ENCODE results near the gene SH3PXD2B. TPM values are rescaled to one million over a fixed set of nuclear protein-coding genes. Genes with fewer than 3 reads are reported as not detected.
"Not testable (repeated sequence)": the region's sequence is repeated elsewhere in the genome, so short reads cannot be mapped to it uniquely, and the experiment has no call there.

The SH3PXD2B gene
- total RNA-seq, 1 donor from 2014 or later: 12.0 TPM

GRCh38 chr5:172377856-172378255 is 76.5 kb downstream of the SH3PXD2B start:
- no peak overlapping the region for H3K27ac ChIP-seq (ENCODE audit: low read depth, low read length)
- H3K4me3 ChIP-seq (ENCODE audit: low read length in 3 of 3): no peak overlapping the region
- H3K27me3 ChIP-seq (ENCODE audit: control insufficient read depth in 3 of 3, insufficient read depth in 3 of 3, low read length in 3 of 3): no peaks in the 10 kb centered on the region
- peaks cover 0 to 6% (median 5%) of the 10 kb centered on the region in 3 donors for H3K4me1 ChIP-seq (ENCODE audit: control insufficient read depth in 3 of 3, insufficient read depth in 3 of 3, low read length in 3 of 3)
- H3K36me3 ChIP-seq (ENCODE audit: control insufficient read depth in 3 of 3, insufficient read depth in 3 of 3, low read length in 3 of 3): peaks cover 0 to 6% (median 0%) of the 10 kb centered on the region in 3 donors
- H3K9me3 ChIP-seq (ENCODE audit: control insufficient read depth in 3 of 3, low read length in 3 of 3): no peaks in the 10 kb centered on the region
- no peak overlapping the region for H3K9ac ChIP-seq (ENCODE audit: low read depth in 1 of 3, low read length in 3 of 3)

- Histone ChIP-seq H3K9me3 (ENCODE audit: control insufficient read depth in 3 of 3, low read length in 3 of 3) (no peaks in the 10 kb centered on the region), H3K9ac (ENCODE audit: low read depth in 1 of 3, low read length in 3 of 3) (no peak overlapping the region), H3K27me3 (ENCODE audit: control insufficient read depth in 3 of 3, insufficient read depth in 3 of 3, low read length in 3 of 3) (no peaks in the 10 kb centered on the region), H3K4me1 (ENCODE audit: control insufficient read depth in 3 of 3, insufficient read depth in 3 of 3, low read length in 3 of 3) (peaks cover 0 to 6% (median 5%) of the 10 kb centered on the region in 3 donors), H3K27ac (ENCODE audit: low read depth, low read length) (no peak overlapping the region), H3K4me3 (ENCODE audit: low read length in 3 of 3) (no peak overlapping the region), H3K36me3 (ENCODE audit: control insufficient read depth in 3 of 3, insufficient read depth in 3 of 3, low read length in 3 of 3) (peaks cover 0 to 6% (median 0%) of the 10 kb centered on the region in 3 donors)
These were observed 76.9 kb downstream of the SH3PXD2B start for GRCh38 chr5:172377438-172377837.

GRCh38 chr5:172374783-172375182 is 79.5 kb downstream of the SH3PXD2B start:
- H3K36me3 ChIP-seq (ENCODE audit: control insufficient read depth in 3 of 3, insufficient read depth in 3 of 3, low read length in 3 of 3): peaks cover 0 to 6% (median 0%) of the 10 kb centered on the region in 3 donors
- H3K9ac ChIP-seq (ENCODE audit: low read depth in 1 of 3, low read length in 3 of 3): no peak overlapping the region
- no peak overlapping the region for H3K4me3 ChIP-seq (ENCODE audit: low read length in 3 of 3)
- peaks cover 0 to 2% (median 0%) of the 10 kb centered on the region in 3 donors for H3K4me1 ChIP-seq (ENCODE audit: control insufficient read depth in 3 of 3, insufficient read depth in 3 of 3, low read length in 3 of 3)
- peaks cover 0 to 3% (median 3%) of the 10 kb centered on the region in 3 donors for H3K9me3 ChIP-seq (ENCODE audit: control insufficient read depth in 3 of 3, low read length in 3 of 3)
- no peak overlapping the region for H3K27ac ChIP-seq (ENCODE audit: low read depth, low read length)
- no peaks in the 10 kb centered on the region for H3K27me3 ChIP-seq (ENCODE audit: control insufficient read depth in 3 of 3, insufficient read depth in 3 of 3, low read length in 3 of 3)

GRCh38 chr5:172373680-172374079 is 80.6 kb downstream of the SH3PXD2B start:
- Histone ChIP-seq H3K9ac (ENCODE audit: low read depth in 1 of 3, low read length in 3 of 3) (no peak overlapping the region), H3K27me3 (ENCODE audit: control insufficient read depth in 3 of 3, insufficient read depth in 3 of 3, low read length in 3 of 3) (no peaks in the 10 kb centered on the region), H3K36me3 (ENCODE audit: control insufficient read depth in 3 of 3, insufficient read depth in 3 of 3, low read length in 3 of 3) (peaks cover 0 to 6% (median 0%) of the 10 kb centered on the region in 3 donors), H3K4me3 (ENCODE audit: low read length in 3 of 3) (no peak overlapping the region), H3K4me1 (ENCODE audit: control insufficient read depth in 3 of 3, insufficient read depth in 3 of 3, low read length in 3 of 3) (no peaks in the 10 kb centered on the region), H3K27ac (ENCODE audit: low read depth, low read length) (no peak overlapping the region), H3K9me3 (ENCODE audit: control insufficient read depth in 3 of 3, low read length in 3 of 3) (peaks cover 0 to 3% (median 3%) of the 10 kb centered on the region in 3 donors)

GRCh38 chr5:172371684-172372083 is 82.6 kb downstream of the SH3PXD2B start:
- H3K9me3 ChIP-seq (ENCODE audit: control insufficient read depth in 3 of 3, low read length in 3 of 3): peaks cover 0 to 3% (median 3%) of the 10 kb centered on the region in 3 donors
- H3K27me3 ChIP-seq (ENCODE audit: control insufficient read depth in 3 of 3, insufficient read depth in 3 of 3, low read length in 3 of 3): no peaks in the 10 kb centered on the region
- H3K27ac ChIP-seq (ENCODE audit: low read depth, low read length): no peak overlapping the region
- H3K4me1 ChIP-seq (ENCODE audit: control insufficient read depth in 3 of 3, insufficient read depth in 3 of 3, low read length in 3 of 3): no peaks in the 10 kb centered on the region
- H3K4me3 ChIP-seq (ENCODE audit: low read length in 3 of 3): no peak overlapping the region
- H3K36me3 ChIP-seq (ENCODE audit: control insufficient read depth in 3 of 3, insufficient read depth in 3 of 3, low read length in 3 of 3): peaks cover 0 to 6% (median 0%) of the 10 kb centered on the region in 3 donors
- H3K9ac ChIP-seq (ENCODE audit: low read depth in 1 of 3, low read length in 3 of 3): no peak overlapping the region

- Histone ChIP-seq H3K4me3 (ENCODE audit: low read length in 3 of 3) (no peak overlapping the region), H3K4me1 (ENCODE audit: control insufficient read depth in 3 of 3, insufficient read depth in 3 of 3, low read length in 3 of 3) (no peaks in the 10 kb centered on the region), H3K9ac (ENCODE audit: low read depth in 1 of 3, low read length in 3 of 3) (no peak overlapping the region), H3K36me3 (ENCODE audit: control insufficient read depth in 3 of 3, insufficient read depth in 3 of 3, low read length in 3 of 3) (no peaks in the 10 kb centered on the region), H3K27me3 (ENCODE audit: control insufficient read depth in 3 of 3, insufficient read depth in 3 of 3, low read length in 3 of 3) (no peaks in the 10 kb centered on the region), H3K27ac (ENCODE audit: low read depth, low read length) (no peak overlapping the region), H3K9me3 (ENCODE audit: control insufficient read depth in 3 of 3, low read length in 3 of 3) (peaks cover 0 to 3% (median 3%) of the 10 kb centered on the region in 3 donors)
These were observed 83.4 kb downstream of the SH3PXD2B start for GRCh38 chr5:172370648-172371545.

- Histone ChIP-seq H3K4me3 (ENCODE audit: low read length in 3 of 3) (no peak overlapping the region), H3K27ac (ENCODE audit: low read depth, low read length) (no peak overlapping the region), H3K4me1 (ENCODE audit: control insufficient read depth in 3 of 3, insufficient read depth in 3 of 3, low read length in 3 of 3) (no peaks in the 10 kb centered on the region), H3K36me3 (ENCODE audit: control insufficient read depth in 3 of 3, insufficient read depth in 3 of 3, low read length in 3 of 3) (no peaks in the 10 kb centered on the region), H3K27me3 (ENCODE audit: control insufficient read depth in 3 of 3, insufficient read depth in 3 of 3, low read length in 3 of 3) (no peaks in the 10 kb centered on the region), H3K9me3 (ENCODE audit: control insufficient read depth in 3 of 3, low read length in 3 of 3) (peaks cover 0 to 3% (median 3%) of the 10 kb centered on the region in 3 donors), H3K9ac (ENCODE audit: low read depth in 1 of 3, low read length in 3 of 3) (no peak overlapping the region)
These were observed 84.1 kb downstream of the SH3PXD2B start for GRCh38 chr5:172370237-172370640.

GRCh38 chr5:172368699-172369098 is 85.6 kb downstream of the SH3PXD2B start:
- not testable (repeated sequence) for H3K27me3 ChIP-seq (ENCODE audit: control insufficient read depth in 3 of 3, insufficient read depth in 3 of 3, low read length in 3 of 3); H3K4me1 ChIP-seq (ENCODE audit: control insufficient read depth in 3 of 3, insufficient read depth in 3 of 3, low read length in 3 of 3); H3K4me3 ChIP-seq (ENCODE audit: low read length in 3 of 3); H3K36me3 ChIP-seq (ENCODE audit: control insufficient read depth in 3 of 3, insufficient read depth in 3 of 3, low read length in 3 of 3); H3K9ac ChIP-seq (ENCODE audit: low read depth in 1 of 3, low read length in 3 of 3); H3K27ac ChIP-seq (ENCODE audit: low read depth, low read length); H3K9me3 ChIP-seq (ENCODE audit: control insufficient read depth in 3 of 3, low read length in 3 of 3)

- Histone ChIP-seq H3K9ac (ENCODE audit: low read depth in 1 of 3, low read length in 3 of 3) (no peak overlapping the region), H3K9me3 (ENCODE audit: control insufficient read depth in 3 of 3, low read length in 3 of 3) (peaks cover 0 to 3% (median 3%) of the 10 kb centered on the region in 3 donors), H3K36me3 (ENCODE audit: control insufficient read depth in 3 of 3, insufficient read depth in 3 of 3, low read length in 3 of 3) (peaks cover 0 to 8% (median 3%) of the 10 kb centered on the region in 3 donors), H3K27me3 (ENCODE audit: control insufficient read depth in 3 of 3, insufficient read depth in 3 of 3, low read length in 3 of 3) (no peaks in the 10 kb centered on the region), H3K4me1 (ENCODE audit: control insufficient read depth in 3 of 3, insufficient read depth in 3 of 3, low read length in 3 of 3) (no peaks in the 10 kb centered on the region), H3K4me3 (ENCODE audit: low read length in 3 of 3) (no peak overlapping the region), H3K27ac (ENCODE audit: low read depth, low read length) (no peak overlapping the region)
These were observed 88.2 kb downstream of the SH3PXD2B start for GRCh38 chr5:172365948-172366608.

- H3K27me3 ChIP-seq (ENCODE audit: control insufficient read depth in 3 of 3, insufficient read depth in 3 of 3, low read length in 3 of 3): no peaks in the 10 kb centered on the region
- H3K9ac ChIP-seq (ENCODE audit: low read depth in 1 of 3, low read length in 3 of 3): no peak overlapping the region
- H3K4me3 ChIP-seq (ENCODE audit: low read length in 3 of 3): no peak overlapping the region
- H3K4me1 ChIP-seq (ENCODE audit: control insufficient read depth in 3 of 3, insufficient read depth in 3 of 3, low read length in 3 of 3): no peaks in the 10 kb centered on the region
- no peak overlapping the region for H3K27ac ChIP-seq (ENCODE audit: low read depth, low read length)
- peaks cover 0 to 8% (median 4%) of the 10 kb centered on the region in 3 donors for H3K36me3 ChIP-seq (ENCODE audit: control insufficient read depth in 3 of 3, insufficient read depth in 3 of 3, low read length in 3 of 3)
- no peaks in the 10 kb centered on the region for H3K9me3 ChIP-seq (ENCODE audit: control insufficient read depth in 3 of 3, low read length in 3 of 3)
These were observed 89.6 kb downstream of the SH3PXD2B start for GRCh38 chr5:172364773-172365172.
